Measurements from ENCODE around the gene MESP1.

DNA sequence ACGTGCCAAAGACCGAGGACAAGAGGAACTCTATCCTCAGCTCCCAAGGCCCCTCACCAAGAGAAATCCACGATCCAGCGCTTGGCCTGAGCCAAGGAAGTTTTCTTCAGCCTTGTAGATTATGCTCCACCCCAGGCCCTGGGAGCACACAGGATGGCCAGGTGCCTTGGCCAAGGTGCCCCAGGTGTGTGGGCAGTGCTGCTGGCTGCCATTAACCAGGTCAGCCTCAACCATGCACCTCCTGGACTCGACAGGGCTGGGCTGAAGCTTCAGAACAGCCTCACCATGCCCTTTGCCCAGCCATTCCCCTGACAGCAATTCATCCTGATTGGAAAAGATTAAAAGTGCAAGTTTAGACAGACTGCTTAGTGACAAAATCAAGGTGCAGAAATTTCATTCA lies 10.9 kb upstream of the MESP1 start:
- TF ChIP-seq, protein P1, sequence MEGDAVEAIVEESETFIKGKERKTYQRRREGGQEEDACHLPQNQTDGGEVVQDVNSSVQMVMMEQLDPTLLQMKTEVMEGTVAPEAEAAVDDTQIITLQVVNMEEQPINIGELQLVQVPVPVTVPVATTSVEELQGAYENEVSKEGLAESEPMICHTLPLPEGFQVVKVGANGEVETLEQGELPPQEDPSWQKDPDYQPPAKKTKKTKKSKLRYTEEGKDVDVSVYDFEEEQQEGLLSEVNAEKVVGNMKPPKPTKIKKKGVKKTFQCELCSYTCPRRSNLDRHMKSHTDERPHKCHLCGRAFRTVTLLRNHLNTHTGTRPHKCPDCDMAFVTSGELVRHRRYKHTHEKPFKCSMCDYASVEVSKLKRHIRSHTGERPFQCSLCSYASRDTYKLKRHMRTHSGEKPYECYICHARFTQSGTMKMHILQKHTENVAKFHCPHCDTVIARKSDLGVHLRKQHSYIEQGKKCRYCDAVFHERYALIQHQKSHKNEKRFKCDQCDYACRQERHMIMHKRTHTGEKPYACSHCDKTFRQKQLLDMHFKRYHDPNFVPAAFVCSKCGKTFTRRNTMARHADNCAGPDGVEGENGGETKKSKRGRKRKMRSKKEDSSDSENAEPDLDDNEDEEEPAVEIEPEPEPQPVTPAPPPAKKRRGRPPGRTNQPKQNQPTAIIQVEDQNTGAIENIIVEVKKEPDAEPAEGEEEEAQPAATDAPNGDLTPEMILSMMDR (IDR thresholded peaks at IDR 0.05), result no peak
- TF ChIP-seq POLR2A (IDR thresholded peaks at IDR 0.05), result no peak
- TF ChIP-seq EP300 (IDR thresholded peaks at IDR 0.05), result no peak
- TF ChIP-seq POLR2AphosphoS5 (IDR thresholded peaks at IDR 0.05), result no peak
